Measurements from ENCODE around the gene SYNRG.

DNA sequence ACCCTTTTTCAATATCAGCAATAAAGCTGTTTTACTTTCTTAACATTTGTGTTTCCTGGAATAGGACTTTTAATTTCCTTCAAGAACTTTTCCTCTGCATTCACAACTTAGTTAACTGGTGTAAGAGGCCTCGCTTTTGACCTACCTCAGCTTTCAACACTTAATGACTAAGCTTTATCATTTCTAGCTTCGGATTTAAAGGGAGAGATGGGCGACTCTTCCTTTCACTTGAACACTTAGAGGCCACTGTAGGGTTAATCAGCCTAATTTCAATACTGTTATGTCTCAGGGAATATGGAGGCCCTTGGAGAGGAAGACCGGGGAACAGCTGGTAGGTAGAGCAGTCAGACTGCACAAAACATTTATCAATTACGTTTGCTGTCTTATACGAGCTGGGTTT lies 4.7 kb downstream of the SYNRG start:
- TF ChIP-seq CTCF (conservative IDR thresholded peaks at IDR 0.05; ENCODE audit: low read depth, low read length), result no peak
- TF ChIP-seq EZH2 (IDR thresholded peaks at IDR 0.05; ENCODE audit: low read length, unreplicated experiment), result no peak
- no peak for TF ChIP-seq EZH2phosphoT487 (IDR thresholded peaks at IDR 0.05; ENCODE audit: borderline replicate concordance, low read length)
